Tibial artery (tissue), 4 donors: ENCODE measurements around the gene PRDM16.

Experiments used
- DNase-seq, 2 donors: peaks; one replicate each; pipeline ENCODE4 v3.0.0-alpha.2; 2019
- H3K27ac ChIP-seq, 2 donors: fragments of 200-600 bp; sonication (generic) in 1 of 2; 1 replicate in 1 of 2; 2 replicates in 1 of 2; pipeline ENCODE4 v1.5.1; 2018 to 2019; ENCODE audit warnings: mild to moderate bottlenecking in 1 of 2
- H3K27me3 ChIP-seq, 2 donors: fragments of 200-600 bp; sonication (generic) in 1 of 2; one replicate each; pipeline versions ENCODE4 v1.5.1 to v1.6.0; 2016 to 2019
- H3K36me3 ChIP-seq, 3 donors: fragments of 200-600 bp; sonication (generic) in 2 of 3; one replicate each; pipeline ENCODE4 v1.5.1; 2016 to 2019; ENCODE audit warnings: mild to moderate bottlenecking in 2 of 3
- H3K4me1 ChIP-seq, 4 donors: fragments of 200-600 bp; sonication (generic) in 2 of 4; 1 replicate in 3 of 4; 2 replicates in 1 of 4; pipeline ENCODE4 v1.5.1; 2016 to 2019
- H3K4me3 ChIP-seq, 2 donors: fragments of 200-600 bp; sonication (generic) in 1 of 2; 1 replicate in 1 of 2; 2 replicates in 1 of 2; pipeline ENCODE4 v1.5.1; 2018 to 2019; ENCODE audit warnings: mild to moderate bottlenecking in 2 of 2
- H3K9me3 ChIP-seq, 3 donors: fragments of 200-600 bp; sonication (generic) in 1 of 3; one replicate each; pipeline ENCODE4 v1.5.1; 2016 to 2019
- CTCF ChIP-seq, 2 experiments: fragments of 200-600 bp in 1 of 2; fragments of 450-650 bp in 1 of 2; IDR thresholded peaks; one replicate each; pipeline ENCODE4 v1.5.1; 2017 to 2019; ENCODE audit warnings: antibody characterized with exemption in 2 of 2, mild to moderate bottlenecking in 1 of 2, moderate library complexity in 1 of 2
- intact Hi-C: fragments of 100-400 bp; cut with DNase I; formaldehyde crosslinking; loops from one replicate; pipeline ENCODE4 v1.15.0; 2023; ENCODE audit warnings: low total_unique reads

PRDM16 gene

GRCh38 chr1:3049164-3049563, 19.8 kb upstream of the PRDM16 start:
- intact Hi-C loops = no loop called here

GRCh38 chr1:3049905-3050304, 19.1 kb upstream of the PRDM16 start:
- Histone ChIP-seq H3K27me3 (no peaks in the 10 kb centered on the region), H3K36me3 (no peaks in the 10 kb centered on the region), H3K9me3 (no peaks in the 10 kb centered on the region), H3K4me3 (no peak overlapping the region), H3K4me1 (no peaks in the 10 kb centered on the region), H3K27ac (no peak overlapping the region)
- no peak for TF ChIP-seq CTCF (IDR thresholded peaks at IDR 0.05)
- intact Hi-C loops = no loop called here
- DNase-seq = peak in 1 of 2 donors; percentile 40

More at GRCh38 chr1:3049164-3049563, 19.8 kb upstream of the PRDM16 start:
- Histone ChIP-seq H3K27ac (no peak overlapping the region), H3K36me3 (no peaks in the 10 kb centered on the region), H3K27me3 (no peaks in the 10 kb centered on the region), H3K9me3 (no peaks in the 10 kb centered on the region), H3K4me3 (no peak overlapping the region), H3K4me1 (no peaks in the 10 kb centered on the region)
- peak in 1 of 2 donors; percentile 39 for DNase-seq
- no peak for TF ChIP-seq CTCF (IDR thresholded peaks at IDR 0.05)

GRCh38 chr1:3050603-3051002, 18.4 kb upstream of the PRDM16 start:
- no peak for DNase-seq
- no peaks in the 10 kb centered on the region for H3K4me1 ChIP-seq
- H3K36me3 ChIP-seq = no peaks in the 10 kb centered on the region
- no peaks in the 10 kb centered on the region for H3K9me3 ChIP-seq
- TF ChIP-seq CTCF (IDR thresholded peaks at IDR 0.05) = no peak
- no peak overlapping the region for H3K4me3 ChIP-seq
- no peaks in the 10 kb centered on the region for H3K27me3 ChIP-seq
- no peak overlapping the region for H3K27ac ChIP-seq
- intact Hi-C loops = no loop called here

DNA sequence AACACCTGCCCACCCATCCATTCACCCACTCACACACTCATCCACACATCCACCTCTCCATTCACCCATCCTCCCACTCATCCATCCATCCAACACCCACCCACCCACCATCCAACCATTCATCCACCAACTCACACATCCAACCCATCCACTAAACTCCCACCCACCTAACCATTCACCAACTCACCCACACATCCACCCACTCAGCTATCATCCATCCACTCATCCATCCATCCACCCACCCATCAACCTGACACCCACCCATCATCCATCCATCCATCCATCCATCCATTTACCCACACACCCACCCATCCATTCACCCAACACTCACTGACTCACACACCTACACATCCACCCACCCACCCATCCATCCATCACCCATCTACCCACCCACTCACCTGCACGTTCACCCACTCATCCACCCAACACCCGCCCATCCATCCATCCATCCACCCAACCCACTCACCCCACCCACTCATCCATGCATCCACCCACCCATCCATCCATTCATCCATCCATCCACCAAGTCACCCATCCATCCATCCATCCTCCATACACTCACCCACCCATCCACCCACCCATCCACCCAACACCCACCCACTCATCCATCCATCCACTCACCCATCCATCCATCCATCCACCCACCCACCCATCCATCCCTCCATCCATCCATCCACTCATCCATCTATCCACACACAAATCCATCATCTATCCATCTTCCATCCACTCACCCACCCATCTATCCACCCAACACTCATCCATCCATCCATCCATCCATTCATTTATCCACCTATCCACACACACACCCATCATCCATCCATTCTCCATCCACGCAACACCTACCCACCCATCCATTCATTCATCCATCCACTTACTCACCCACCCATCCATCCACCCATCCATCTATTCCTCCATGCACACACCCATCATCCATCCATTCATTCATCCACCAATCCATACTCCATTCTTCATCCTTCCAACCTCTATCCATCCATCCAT, 17.4 kb upstream of the PRDM16 start:
- TF ChIP-seq CTCF (IDR thresholded peaks at IDR 0.05) = no peak
- no peaks in the 10 kb centered on the region for H3K4me1 ChIP-seq
- intact Hi-C loops = no loop called here
- no peaks in the 10 kb centered on the region for H3K27me3 ChIP-seq
- no peak overlapping the region for H3K27ac ChIP-seq
- H3K36me3 ChIP-seq = no peaks in the 10 kb centered on the region
- H3K9me3 ChIP-seq = no peaks in the 10 kb centered on the region
- no peak for DNase-seq
- no peak overlapping the region for H3K4me3 ChIP-seq

GRCh38 chr1:3052501-3052900, 16.5 kb upstream of the PRDM16 start:
- H3K9me3 ChIP-seq = no peaks in the 10 kb centered on the region
- H3K27me3 ChIP-seq = no peaks in the 10 kb centered on the region
- peak in 1 of 2 donors; percentile 46 for DNase-seq
- no peaks in the 10 kb centered on the region for H3K36me3 ChIP-seq
- no peak overlapping the region for H3K27ac ChIP-seq
- intact Hi-C loops = no loop called here
- H3K4me3 ChIP-seq = no peak overlapping the region
- no peaks in the 10 kb centered on the region for H3K4me1 ChIP-seq
- TF ChIP-seq CTCF (IDR thresholded peaks at IDR 0.05) = no peak
